Panc1 (cell line): ENCODE data around the gene ZBTB20. TPM values are rescaled to one million over a fixed set of nuclear protein-coding genes. Genes with fewer than 3 reads are reported as not detected.

ENCODE experiments used
- ATAC-seq: fragments of 200-7000 bp; cut with Tn5 transposase; 2 replicates; pipeline ENCODE4 v1.9.1; 2020; ENCODE audit warnings: mild to moderate bottlenecking, moderate library complexity
- BruUV-seq: library from RNA; stranded (reverse); fragments of 400-500 nt; replicated peaks from 2 replicates; lab custom pipeline; 2021; lab: Mats Ljungman, UMichigan
- CTCF ChIA-PET: fragments of 300-600 bp; sonication (Branson Sonifier 250); formaldehyde crosslinking; loops from one replicate; lab custom pipeline; 2022; ENCODE audit warnings: antibody characterized with exemption; lab: Charles Lee
- POLR2A ChIA-PET: fragments of 300-600 bp; sonication (Branson Sonifier 250); formaldehyde crosslinking; loops from one replicate; lab custom pipeline; 2022; ENCODE audit warnings: antibody characterized with exemption; lab: Charles Lee
- DNase-seq: peaks from one replicate; pipeline ENCODE4 v3.0.0-alpha.2; 2010; ENCODE audit warnings: low read depth, low spot score
- H3K27ac ChIP-seq: 2 replicates; pipeline ENCODE4 v1.5.1; 2011; ENCODE audit warnings: mild to moderate bottlenecking, low read length, inconsistent platforms
- H3K27me3 ChIP-seq: fragments of 200-500 bp; sonication (Bioruptor generic); 2 replicates; pipeline ENCODE4 v1.6.0; 2014; ENCODE audit warnings: low read length, inconsistent platforms; ENCODE audit not compliant: control insufficient read depth, insufficient read depth
- H3K36me3 ChIP-seq: fragments of 200-500 bp; sonication (Bioruptor generic); 2 replicates; pipeline ENCODE4 v1.5.1; 2014; ENCODE audit warnings: inconsistent platforms, mild to moderate bottlenecking, low read length, moderate library complexity; ENCODE audit not compliant: control insufficient read depth, insufficient read depth
- H3K4me1 ChIP-seq: 2 replicates; pipeline ENCODE4 v1.5.1; 2011; ENCODE audit warnings: inconsistent platforms, mild to moderate bottlenecking, low read length, moderate library complexity; ENCODE audit not compliant: control insufficient read depth, insufficient read depth
- H3K4me3 ChIP-seq, 2 experiments: 2 replicates each; pipeline ENCODE4 v1.5.1; 2011 to 2012; ENCODE audit warnings: low read depth in 2 of 2, low read length in 2 of 2, mild to moderate bottlenecking in 2 of 2, inconsistent platforms in 1 of 2, moderate library complexity in 1 of 2
- H3K9me3 ChIP-seq: fragments of 200-500 bp; sonication (Bioruptor generic); 2 replicates; pipeline ENCODE4 v1.5.1; 2014; ENCODE audit warnings: low read depth, mild to moderate bottlenecking, inconsistent platforms, low read length, moderate library complexity; ENCODE audit not compliant: control insufficient read depth, insufficient read depth
- CTCF ChIP-seq: fragments of 450-650 bp; IDR thresholded peaks from 2 replicates; pipeline ENCODE4 v1.5.1; 2017; ENCODE audit warnings: mild to moderate bottlenecking
- POLR2AphosphoS5 ChIP-seq: IDR thresholded peaks from 2 replicates; pipeline ENCODE4 v1.6.1; 2012; ENCODE audit warnings: mild to moderate bottlenecking, low read depth, low read length, moderate library complexity
- REST ChIP-seq, 2 experiments: IDR thresholded peaks; 2 replicates each; pipeline ENCODE4 v1.6.1; 2011 to 2012; ENCODE audit warnings: low read depth in 2 of 2, control low read depth in 1 of 2, low read length in 1 of 2, mild to moderate bottlenecking in 1 of 2, moderate library complexity in 1 of 2; ENCODE audit not compliant: insufficient read depth in 1 of 2
- SIN3A ChIP-seq: IDR thresholded peaks from 2 replicates; pipeline ENCODE4 v1.6.1; 2012; ENCODE audit warnings: low read depth, mild to moderate bottlenecking, low read length, moderate library complexity, borderline replicate concordance; ENCODE audit not compliant: insufficient read depth
- TCF7L2 ChIP-seq: IDR thresholded peaks from 2 replicates; pipeline ENCODE4 v1.6.1; 2011; ENCODE audit warnings: mild to moderate bottlenecking, low read depth, low read length, inconsistent platforms
- in situ Hi-C: cut with HindIII; loops from 2 replicates; pipeline ENCODE4 v1.10.0; 2016; ENCODE audit warnings: low sequenced_read_pairs, low pct_unique_long_range_greater_than_20kb
- intact Hi-C: fragments of 100-400 bp; cut with micrococcal nuclease; formaldehyde crosslinking; loops from one replicate; pipeline ENCODE4 v1.10.0; 2022; ENCODE audit not compliant: unreplicated experiment
- total RNA-seq: library from RNA; stranded (reverse); gene quantifications from one replicate; pipeline ENCODE4 v1.2.1, GENCODE V29; 2021; ENCODE audit not compliant: unreplicated experiment

Gene ZBTB20
- total RNA-seq, 1 experiment from 2014 or later: 4.1 TPM

DNA sequence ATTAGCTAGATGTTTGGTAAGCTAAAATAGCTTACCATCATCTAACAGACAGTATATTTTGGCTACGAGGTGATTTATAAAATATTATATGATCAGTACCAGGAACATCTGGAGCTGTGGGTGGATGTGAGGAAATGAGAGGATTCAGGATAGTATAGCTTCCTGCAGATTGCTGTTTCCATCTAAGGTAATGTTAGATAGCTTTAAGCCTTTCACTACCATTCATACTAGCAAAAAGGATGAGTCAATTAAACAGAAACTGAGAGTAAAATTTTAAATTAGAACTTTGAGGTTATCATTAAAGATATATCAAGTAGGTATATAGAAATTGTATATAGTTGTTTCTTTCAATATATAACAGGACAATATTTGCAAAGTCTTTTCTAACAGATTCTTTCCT, 8.0 kb downstream of the ZBTB20 start:
- POLR2A ChIA-PET: no interaction called here
- no TSS peak for BruUV-seq

GRCh38 chr3:115134648-115135347, 12.3 kb downstream of the ZBTB20 start:
- ChIA-PET POLR2A (no interaction called here), CTCF (no interaction called here)
- in situ Hi-C loops (no loop called here), intact Hi-C loops (no loop called here)
- BruUV-seq: no TSS peak
- Histone ChIP-seq H3K4me1 (no peaks in the 10 kb centered on the region), H3K36me3 (no peaks in the 10 kb centered on the region), H3K27ac (no peak overlapping the region), H3K4me3 (no peak overlapping the region), H3K27me3 (no peaks in the 10 kb centered on the region), H3K9me3 (no peaks in the 10 kb centered on the region)
- TF ChIP-seq SIN3A: no peak
- no peak for TF ChIP-seq TCF7L2
- no peak for TF ChIP-seq REST (IDR thresholded peaks at IDR 0.05; ENCODE audit: insufficient read depth in 1 of 2, low read depth in 2 of 2, low read length in 1 of 2)
- no peak for TF ChIP-seq CTCF
- no peak for TF ChIP-seq POLR2AphosphoS5
- ATAC-seq (no peak), DNase-seq (no peak)

More for the DNA sequence above, 8.0 kb downstream of the ZBTB20 start:
- intact Hi-C loops: no loop called here
- Histone ChIP-seq H3K4me1 (no peaks in the 10 kb centered on the region), H3K4me3 (no peak overlapping the region), H3K9me3 (no peaks in the 10 kb centered on the region), H3K27me3 (no peaks in the 10 kb centered on the region), H3K36me3 (no peaks in the 10 kb centered on the region), H3K27ac (no peak overlapping the region)
- ATAC-seq (no peak), DNase-seq (no peak)
- CTCF ChIA-PET: no interaction called here
- in situ Hi-C loops: no loop called here
- TF ChIP-seq SIN3A: no peak
- TF ChIP-seq TCF7L2: no peak
- no peak for TF ChIP-seq CTCF
- TF ChIP-seq POLR2AphosphoS5: no peak
- no peak for TF ChIP-seq REST (IDR thresholded peaks at IDR 0.05; ENCODE audit: insufficient read depth in 1 of 2, low read depth in 2 of 2, low read length in 1 of 2)
